CD4-positive, alpha-beta T cell treated with Interleukin-4 for 4 hours (primary cell): ENCODE results near the gene CBX1.
"Not testable (repeated sequence)": the region's sequence is repeated elsewhere in the genome, so short reads cannot be mapped to it uniquely, and the experiment has no call there.

Source experiments
- DNase-seq: peaks from one replicate; pipeline ENCODE4 v3.0.0-alpha.2; 2020

Gene CBX1

GRCh38 chr17:48122665-48123045, 21.4 kb upstream of the CBX1 start:
- no peak for DNase-seq

GRCh38 chr17:48121923-48122664, 20.8 kb upstream of the CBX1 start:
- DNase-seq: no peak

- DNase-seq: peak; percentile 64
Measured at GRCh38 chr17:48113201-48113676, 12.0 kb upstream of the CBX1 start.

DNA sequence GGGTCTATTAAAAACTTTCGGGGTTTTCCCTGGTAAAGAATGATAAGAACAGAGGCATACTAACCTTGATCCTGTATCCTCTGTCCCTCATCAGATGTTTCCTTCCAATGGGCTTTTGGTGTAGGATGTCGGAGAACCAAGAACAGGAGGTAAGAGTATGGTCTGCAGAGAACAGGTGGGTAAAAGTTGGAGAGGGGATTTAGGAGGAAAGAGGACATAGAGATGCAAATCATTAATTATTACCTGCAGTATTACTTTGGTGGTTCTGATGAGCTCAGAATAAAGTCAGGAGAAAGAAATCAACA, 10.6 kb upstream of the CBX1 start:
- no peak for DNase-seq

GRCh38 chr17:48110761-48111160, 9.5 kb upstream of the CBX1 start:
- no peak for DNase-seq

DNA sequence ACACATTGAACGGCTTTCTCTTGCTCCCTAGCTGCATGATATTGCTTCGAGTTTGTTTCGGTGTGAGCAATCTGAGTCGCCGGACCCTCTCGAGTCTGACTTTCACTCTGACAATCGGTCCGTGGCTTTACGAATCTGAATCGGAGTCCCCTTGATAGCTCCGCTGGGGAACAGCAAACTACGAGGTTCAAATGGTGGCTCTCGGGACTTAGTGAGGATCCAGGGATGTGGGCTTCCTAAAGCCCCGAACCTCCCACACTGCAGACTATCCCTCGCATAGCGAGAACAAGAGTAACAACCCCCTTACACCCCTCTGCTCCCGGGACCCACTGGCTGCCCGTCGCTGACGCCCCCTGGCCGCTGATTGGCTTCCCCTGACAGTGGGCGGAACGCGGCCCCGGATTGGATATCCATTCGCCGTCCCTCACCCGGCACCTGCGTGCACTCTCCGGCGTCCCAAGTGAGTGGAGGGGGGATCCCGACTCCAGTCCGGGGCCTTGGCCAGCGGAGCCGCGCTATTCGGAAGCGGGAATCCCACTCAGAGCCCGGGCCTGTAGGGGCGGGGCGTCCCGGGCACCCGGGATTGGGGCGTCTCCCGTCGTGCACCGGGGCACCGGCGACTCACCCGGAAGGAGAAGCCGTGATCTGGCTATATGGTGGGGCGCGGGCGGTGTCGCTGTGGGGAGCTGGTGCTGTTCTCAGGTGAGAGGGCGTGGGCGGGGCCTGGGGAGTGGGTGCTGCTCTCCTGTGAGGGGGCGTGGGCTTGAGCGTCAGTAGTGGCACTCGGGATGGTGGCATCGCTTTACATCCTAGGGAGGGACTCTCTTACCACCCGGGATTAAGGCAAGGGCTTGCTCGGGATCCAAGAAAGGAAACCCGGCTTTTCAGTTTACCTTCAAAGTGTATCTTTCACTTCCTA, 6.1 kb upstream of the CBX1 start, which contains the start of gene SNX11:
TSS of gene SNX11 (plus strand) at position 630 of the 919 bp plus-strand sequence. CDS start 4,278 bp downstream, outside the sequence.
- peak; percentile 91 for DNase-seq

- DNase-seq: no peak
Measured at GRCh38 chr17:48106802-48107136, 5.5 kb upstream of the CBX1 start.

- DNase-seq: no peak
Measured at GRCh38 chr17:48104440-48104839, 3.2 kb upstream of the CBX1 start.

GRCh38 chr17:48102798-48103715, 1.8 kb upstream of the CBX1 start:
- peak; percentile 15 for DNase-seq

- no peak for DNase-seq
Measured at GRCh38 chr17:48102043-48102750, 919 bp upstream of the CBX1 start.

DNA sequence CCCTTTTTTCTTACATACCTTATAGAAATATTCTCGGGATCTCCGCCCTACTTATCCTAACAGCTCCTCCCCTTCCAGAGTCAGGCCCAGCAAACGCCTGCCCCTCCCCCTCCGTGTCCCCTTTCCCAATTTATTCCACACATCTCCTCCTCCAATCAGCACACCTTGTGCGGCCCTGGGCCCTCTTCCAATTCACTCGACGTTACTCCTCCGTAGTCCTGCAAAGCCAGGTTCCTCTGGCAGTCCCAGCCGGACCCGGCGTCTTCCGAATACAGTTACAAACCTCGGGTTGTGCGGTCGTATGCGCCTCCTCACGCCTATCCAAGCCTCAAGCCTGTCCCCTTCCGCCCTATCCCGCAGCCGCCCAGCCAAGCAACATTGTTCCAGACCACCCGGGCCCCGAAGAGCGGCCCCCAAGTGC, 677 bp downstream of the CBX1 start:
- DNase-seq: no peak

GRCh38 chr17:48100160-48100559, 1.1 kb downstream of the CBX1 start:
- DNase-seq: no peak

DNA sequence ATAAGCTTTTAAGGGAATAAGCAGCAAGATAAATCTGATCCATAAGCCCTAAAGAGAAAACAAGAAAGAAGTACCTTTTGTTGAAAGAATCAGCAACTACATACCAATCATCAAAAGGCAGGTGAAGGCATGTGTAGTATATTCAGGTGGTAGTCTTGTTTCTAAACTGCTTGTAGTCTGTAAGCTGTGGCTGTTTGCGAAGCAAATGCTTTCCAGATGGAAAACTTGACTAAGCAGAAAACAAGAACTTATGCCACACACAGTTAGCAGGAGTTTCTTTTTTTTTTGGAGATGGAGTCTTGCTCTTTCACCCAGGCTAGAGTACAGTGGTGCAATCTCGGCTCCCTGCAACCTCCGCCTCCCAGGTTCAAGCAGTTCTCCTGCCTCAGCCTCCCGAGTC, 5.7 kb downstream of the CBX1 start:
- no peak for DNase-seq

- no peak for DNase-seq
Measured at GRCh38 chr17:48093341-48094045, 7.8 kb downstream of the CBX1 start.

DNA sequence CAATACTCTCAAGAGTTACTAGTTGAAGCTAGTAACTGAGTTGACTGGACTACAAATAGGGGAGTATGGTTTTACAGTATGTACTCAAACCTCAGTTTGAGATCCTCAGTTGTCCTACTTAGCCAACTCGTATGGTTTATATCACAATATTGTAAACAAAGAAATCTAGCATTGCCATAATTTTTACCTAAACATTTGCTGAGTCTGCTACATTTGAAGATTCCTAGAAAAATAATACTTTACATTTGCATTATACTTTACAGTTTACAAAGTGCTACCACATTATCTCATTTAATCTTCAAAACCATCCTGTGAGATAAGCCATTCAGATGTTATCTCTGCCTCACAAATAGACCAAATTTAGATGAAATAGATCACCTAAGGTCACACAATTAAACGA, 16.3 kb downstream of the CBX1 start:
- no peak for DNase-seq

DNA sequence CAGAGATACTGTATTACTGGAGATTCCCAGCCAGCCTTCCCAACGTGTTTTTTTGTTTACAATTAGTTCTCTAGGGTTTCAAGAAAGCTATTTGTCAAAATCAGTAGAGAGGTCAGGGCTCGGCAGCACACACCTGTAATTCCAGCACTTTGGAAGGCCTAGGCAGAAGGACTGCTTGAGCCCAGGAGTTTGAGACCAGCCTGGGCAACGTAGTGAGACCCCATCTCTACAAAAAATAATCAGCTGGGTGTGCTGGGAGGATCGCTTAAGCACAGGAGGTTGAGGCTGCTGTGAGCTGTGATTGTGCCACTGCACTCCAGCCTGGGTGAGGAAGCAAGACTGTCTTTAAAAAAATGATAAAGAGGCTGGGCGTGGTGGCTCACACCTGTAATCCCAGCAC, 19.4 kb downstream of the CBX1 start:
- DNase-seq: no peak

GRCh38 chr17:48077152-48077551, 24.1 kb downstream of the CBX1 start:
- DNase-seq: not testable (repeated sequence)

GRCh38 chr17:48074322-48075081, 26.8 kb downstream of the CBX1 start:
- peak; percentile 80 for DNase-seq

DNA sequence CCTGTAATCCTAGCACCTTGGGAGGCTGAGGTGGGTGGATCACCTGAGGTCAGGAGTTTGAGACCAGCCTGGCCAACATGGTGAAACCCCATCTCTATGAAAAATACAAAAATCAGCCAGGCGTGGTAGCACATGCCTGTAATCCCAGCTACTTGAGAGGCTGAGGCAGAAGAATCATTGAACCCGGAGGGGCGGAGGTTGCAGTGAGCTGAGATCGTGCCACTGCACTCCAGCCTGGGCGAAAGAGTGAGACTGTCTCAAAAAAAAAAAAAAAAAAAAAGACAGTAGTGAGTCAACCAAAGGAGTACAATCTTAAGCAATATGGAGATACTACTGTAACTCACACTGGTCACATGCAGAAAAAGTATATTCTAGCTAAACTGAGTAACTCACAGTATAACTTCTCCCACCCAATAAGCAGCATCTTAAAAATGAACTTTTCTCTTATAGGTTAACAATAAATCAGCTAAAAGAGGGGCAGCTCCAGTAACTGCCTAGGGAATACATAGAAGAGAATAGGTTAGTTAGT, 27.6 kb downstream of the CBX1 start:
- DNase-seq: not testable (repeated sequence)

DNA sequence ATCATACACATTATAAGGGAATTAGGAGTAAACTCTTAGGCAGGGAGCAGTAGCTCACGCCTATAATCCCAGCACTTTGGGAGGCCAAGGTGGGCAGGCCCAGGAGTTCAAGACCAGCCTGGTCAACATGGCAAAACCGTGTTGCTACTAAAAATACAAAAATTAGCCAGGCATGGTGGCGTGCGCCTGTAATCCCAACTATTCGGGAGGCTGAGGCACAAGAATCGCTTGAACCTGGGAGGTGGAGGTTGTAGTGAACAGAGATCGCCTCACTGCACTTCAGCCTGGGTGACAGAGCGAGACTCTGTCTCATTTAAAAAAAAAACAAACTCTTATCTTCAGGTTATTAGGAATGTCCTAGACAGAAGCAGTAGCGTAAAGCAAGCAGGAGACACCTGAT, 28.5 kb downstream of the CBX1 start:
- not testable (repeated sequence) for DNase-seq

- no peak for DNase-seq
Measured at GRCh38 chr17:48071654-48072053, 29.6 kb downstream of the CBX1 start.
